SK-N-SH (cell line): Measurements from ENCODE around the gene CELF2. TPM values are rescaled to one million over a fixed set of nuclear protein-coding genes. Genes with fewer than 3 reads are reported as not detected.

Experiments used
- CTCF ChIA-PET: fragments of 300-600, 350-600 bp; formaldehyde crosslinking; extraction: SDS; loops from one replicate; lab custom pipeline; 2021; lab: Yijun Ruan, JAX
- POLR2A ChIA-PET: fragments of 350-600 bp; sonication (Branson Sonifier 250); formaldehyde crosslinking; extraction: SDS; loops from one replicate; lab custom pipeline; 2020; ENCODE audit warnings: antibody characterized with exemption, inconsistent platforms; lab: Yijun Ruan, JAX
- DNase-seq: peaks from one replicate; pipeline ENCODE4 v3.0.0; 2012
- H2AFZ ChIP-seq: fragments of 200-600 bp; sonication (generic); 2 replicates; pipeline ENCODE4 v1.8.1; 2016; ENCODE audit warnings: antibody characterized with exemption, mild to moderate bottlenecking, low read depth
- H3F3A ChIP-seq: fragments of 200-600 bp; sonication (generic); replicated peaks from 2 replicates; pipeline ENCODE3; 2016; ENCODE audit warnings: antibody characterized with exemption, mild to moderate bottlenecking; ENCODE audit not compliant: insufficient read depth
- H3K27ac ChIP-seq, 2 experiments: fragments of 200-500 bp in 1 of 2; fragments of 200-600 bp in 1 of 2; sonication (Bioruptor generic) in 1 of 2; sonication (generic), shearing (Covaris generic) in 1 of 2; 2 replicates each; pipeline versions ENCODE4 v1.5.1 to v1.6.1; 2014 to 2016; ENCODE audit warnings: low read depth in 2 of 2, inconsistent platforms in 1 of 2, low read length in 1 of 2, mild to moderate bottlenecking in 1 of 2, mixed read lengths in 1 of 2
- H3K27me3 ChIP-seq: fragments of 200-600 bp; sonication (generic), shearing (Covaris generic); 2 replicates; pipeline ENCODE4 v1.6.1; 2016; ENCODE audit warnings: mixed run types; ENCODE audit not compliant: insufficient read depth
- H3K36me3 ChIP-seq, 2 experiments: fragments of 200-500 bp in 1 of 2; fragments of 200-600 bp in 1 of 2; sonication (Bioruptor generic) in 1 of 2; sonication (generic) in 1 of 2; replicated peaks in 1 of 2; 2 replicates each; pipeline versions ENCODE3 to v1.5.1; 2014 to 2016; ENCODE audit warnings: low read length in 1 of 2, mild to moderate bottlenecking in 1 of 2; ENCODE audit not compliant: insufficient read depth in 2 of 2, control insufficient read depth in 1 of 2
- H3K4me1 ChIP-seq, 2 experiments: fragments of 200-500 bp in 1 of 2; fragments of 200-600 bp in 1 of 2; sonication (Bioruptor generic) in 1 of 2; sonication (generic), shearing (Covaris generic) in 1 of 2; 2 replicates each; pipeline versions ENCODE4 v1.5.1 to v1.6.1; 2014 to 2016; ENCODE audit warnings: low read depth in 1 of 2, low read length in 1 of 2, mixed run types in 1 of 2; ENCODE audit not compliant: insufficient read depth in 2 of 2, control insufficient read depth in 1 of 2
- H3K4me2 ChIP-seq: fragments of 200-600 bp; sonication (generic), shearing (Covaris generic); 2 replicates; pipeline ENCODE4 v1.6.1; 2017; ENCODE audit warnings: mixed run types
- H3K4me3 ChIP-seq, 2 experiments: fragments of 200-500 bp in 1 of 2; fragments of 200-600 bp in 1 of 2; sonication (Bioruptor generic) in 1 of 2; sonication (generic), shearing (Covaris generic) in 1 of 2; 2 replicates each; pipeline versions ENCODE4 v1.5.1 to v1.8.1; 2014 to 2016; ENCODE audit warnings: low read depth in 2 of 2, inconsistent platforms in 1 of 2, low read length in 1 of 2, mild to moderate bottlenecking in 1 of 2, mixed read lengths in 1 of 2, moderate library complexity in 1 of 2
- H3K79me2 ChIP-seq: fragments of 200-600 bp; sonication (generic); 2 replicates; pipeline ENCODE4 v1.8.1; 2017; ENCODE audit warnings: mild to moderate bottlenecking; ENCODE audit not compliant: insufficient read depth
- H3K9ac ChIP-seq: fragments of 200-600 bp; sonication (generic); 2 replicates; pipeline ENCODE4 v1.6.1; 2017; ENCODE audit warnings: mixed run types
- H3K9me2 ChIP-seq: fragments of 200-600 bp; sonication (generic); 2 replicates; pipeline ENCODE4 v1.6.1; 2017; ENCODE audit warnings: mixed run types
- H3K9me3 ChIP-seq: fragments of 200-600 bp; sonication (generic); 2 replicates; pipeline ENCODE4 v1.6.1; 2017; ENCODE audit warnings: mixed run types, mild to moderate bottlenecking, moderate library complexity
- H4K20me1 ChIP-seq: fragments of 200-600 bp; sonication (generic); 2 replicates; pipeline ENCODE4 v1.6.1; 2017; ENCODE audit warnings: mild to moderate bottlenecking, mixed run types; ENCODE audit not compliant: insufficient read depth
- CHD2 ChIP-seq: fragments of 150-350 bp; IDR thresholded peaks from 2 replicates; pipeline ENCODE4 v1.6.1; 2018; ENCODE audit warnings: low read length; ENCODE audit not compliant: partially characterized antibody
- CTCF ChIP-seq: fragments of 200-600 bp; sonication (generic); IDR thresholded peaks from 2 replicates; pipeline ENCODE4 v1.6.1; 2017; ENCODE audit warnings: antibody characterized with exemption, mild to moderate bottlenecking, moderate library complexity
- ELF1 ChIP-seq: IDR thresholded peaks from 2 replicates; pipeline ENCODE4 v1.4.0; 2012
- EP300 ChIP-seq, 2 experiments: IDR thresholded peaks; 2 replicates each; pipeline versions ENCODE4 v1.4.0 to v1.6.1; 2012; ENCODE audit warnings: borderline replicate concordance in 1 of 2, low read depth in 1 of 2, low read length in 1 of 2
- EZH2phosphoT487 ChIP-seq: fragments of 200-600 bp; sonication (generic); IDR thresholded peaks from 2 replicates; pipeline ENCODE4 v1.6.1; 2017; ENCODE audit warnings: low read depth, mixed run types, mild to moderate bottlenecking, antibody characterized with exemption, moderate library complexity, borderline replicate concordance
- FOXJ3 ChIP-seq: sonication (generic); formaldehyde crosslinking; IDR thresholded peaks from 2 replicates; pipeline ENCODE4 v1.5.1; 2020; ENCODE audit warnings: mild to moderate bottlenecking, missing genetic modification reagents
- GABPA ChIP-seq: IDR thresholded peaks from 2 replicates; pipeline ENCODE4 v1.4.0; 2012; ENCODE audit warnings: low read depth, mild to moderate bottlenecking
- GATA2 ChIP-seq: sonication (generic); formaldehyde crosslinking; IDR thresholded peaks from 2 replicates; pipeline ENCODE4 v1.5.0; 2020; ENCODE audit warnings: mild to moderate bottlenecking, missing genetic modification reagents
- JUND ChIP-seq: IDR thresholded peaks from 2 replicates; pipeline ENCODE4 v1.4.0; 2012
- MEF2A ChIP-seq: IDR thresholded peaks from 2 replicates; pipeline ENCODE4 v1.4.0; 2012; ENCODE audit warnings: low read depth, borderline replicate concordance
- PBX3 ChIP-seq: IDR thresholded peaks from 2 replicates; pipeline ENCODE4; 2012
- RCOR1 ChIP-seq: fragments of 150-350 bp; IDR thresholded peaks from 2 replicates; pipeline ENCODE4 v1.6.1; 2017; ENCODE audit warnings: antibody characterized with exemption, low read length
- RXRA ChIP-seq: IDR thresholded peaks from 2 replicates; pipeline ENCODE4 v1.4.0; 2012; ENCODE audit warnings: low read depth, mild to moderate bottlenecking, borderline replicate concordance
- SIN3A ChIP-seq: IDR thresholded peaks from 2 replicates; pipeline ENCODE4 v1.6.1; 2012; ENCODE audit warnings: low read depth, mild to moderate bottlenecking, low read length, moderate library complexity, borderline replicate concordance
- TAF1 ChIP-seq: IDR thresholded peaks from 2 replicates; pipeline ENCODE4 v1.6.1; 2012; ENCODE audit warnings: low read depth, mild to moderate bottlenecking, low read length, moderate library complexity, borderline replicate concordance
- ZBTB33 ChIP-seq: IDR thresholded peaks from 2 replicates; pipeline ENCODE4 v1.4.0; 2012; ENCODE audit warnings: low read depth, borderline replicate concordance
- WGBS: methylation state at CpG from one replicate; pipeline ENCODE4 v1.1.6; 2017; ENCODE audit warnings: low lambda C conversion rate; 5-methylcytosine and 5-hydroxymethylcytosine counted together
- polyA plus RNA-seq, 3 experiments: library from polyadenylated mRNA; depleted of rRNA; stranded (reverse); fragments of >200 nt; gene quantifications; 2 replicates each; pipeline ENCODE4 v1.2.3, GENCODE V29; 2012
- TF ChIP-seq, protein P1 (sequence below): IDR thresholded peaks from 2 replicates; pipeline ENCODE4 v1.4.0; 2012; ENCODE audit warnings: low read depth, borderline replicate concordance

The CELF2 gene
- polyA plus RNA-seq, 1 of the 3 experiments (the other 2 are of a cell fraction): 0.03 TPM

- no peak overlapping the region for H3K4me3 ChIP-seq
- WGBS: 24% methylated on average over 3 of the region's 3 CpGs
- ChIA-PET POLR2A (no interaction called here), CTCF (no interaction called here)
- no peaks in the 10 kb centered on the region for H4K20me1 ChIP-seq
- no peak overlapping the region for H3K9ac ChIP-seq
- H3K79me2 ChIP-seq: no peaks in the 10 kb centered on the region
- no peak overlapping the region for H3K4me2 ChIP-seq
- H3F3A ChIP-seq: no peaks in the 10 kb centered on the region
- no peaks in the 10 kb centered on the region for H3K36me3 ChIP-seq
- H3K9me2 ChIP-seq: no peaks in the 10 kb centered on the region
- no peak overlapping the region for H2AFZ ChIP-seq
- no peaks in the 10 kb centered on the region for H3K9me3 ChIP-seq
- no peak for DNase-seq
- H3K27ac ChIP-seq: no peak overlapping the region
- H3K27me3 ChIP-seq: no peaks in the 10 kb centered on the region
- no peaks in the 10 kb centered on the region for H3K4me1 ChIP-seq
- no peak for TF ChIP-seq CHD2
- TF ChIP-seq RCOR1: no peak
- no peak for TF ChIP-seq GABPA
- no peak for TF ChIP-seq FOXJ3 (CRISPR knock-in tag)
- no peak for TF ChIP-seq JUND
- TF ChIP-seq PBX3: no peak
- TF ChIP-seq RXRA: no peak
- no peak for TF ChIP-seq GATA2 (CRISPR knock-in tag)
- TF ChIP-seq MEF2A: no peak
- no peak for TF ChIP-seq EP300 (IDR thresholded peaks at IDR 0.05; ENCODE audit: borderline replicate concordance in 1 of 2, low read depth in 1 of 2, low read length in 1 of 2)
- TF ChIP-seq, protein P1, sequence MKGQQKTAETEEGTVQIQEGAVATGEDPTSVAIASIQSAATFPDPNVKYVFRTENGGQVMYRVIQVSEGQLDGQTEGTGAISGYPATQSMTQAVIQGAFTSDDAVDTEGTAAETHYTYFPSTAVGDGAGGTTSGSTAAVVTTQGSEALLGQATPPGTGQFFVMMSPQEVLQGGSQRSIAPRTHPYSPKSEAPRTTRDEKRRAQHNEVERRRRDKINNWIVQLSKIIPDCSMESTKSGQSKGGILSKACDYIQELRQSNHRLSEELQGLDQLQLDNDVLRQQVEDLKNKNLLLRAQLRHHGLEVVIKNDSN: no peak
- no peak for TF ChIP-seq ELF1
- no peak for TF ChIP-seq EZH2phosphoT487
- no peak for TF ChIP-seq SIN3A
- no peak for TF ChIP-seq CTCF
- TF ChIP-seq TAF1: no peak
- TF ChIP-seq ZBTB33: no peak
These were observed 11.2 kb upstream of the CELF2 start for GRCh38 chr10:11006428-11006825.
